ENCODE results near the gene APOB. TPM values are rescaled to one million over a fixed set of nuclear protein-coding genes. Genes with fewer than 3 reads are reported as not detected.

Gene APOB
- total and polyA plus RNA-seq, 2 of the 13 experiments (the other 11 are each of a cell fraction or from before 2014, with no cell fraction given) = 1,569 to 2,515 TPM

DNA sequence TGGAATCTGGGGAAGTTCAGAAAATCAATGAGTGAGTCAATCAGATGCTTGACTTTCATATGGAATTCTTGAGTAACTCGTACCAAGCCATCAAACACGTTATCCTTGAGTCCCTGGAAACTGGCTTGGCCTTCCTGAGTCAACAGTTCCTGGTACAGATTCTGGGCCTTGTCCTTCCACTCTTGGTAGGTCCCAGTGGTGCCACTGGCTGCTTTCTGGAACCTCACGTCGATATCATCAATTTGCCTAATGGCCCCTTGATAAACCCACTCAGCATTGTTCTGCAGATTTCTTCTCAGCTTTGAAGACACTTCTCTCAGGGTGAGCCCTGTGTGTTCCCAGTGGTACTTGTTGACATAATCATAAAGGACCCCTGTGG, 41.1 kb downstream of the APOB start (continued):
- TF ChIP-seq ZNF484 (CRISPR knock-in tag; IDR thresholded peaks at IDR 0.05; ENCODE audit: borderline replicate concordance, low read depth) (no peak), ZNF335 (CRISPR knock-in tag; IDR thresholded peaks at IDR 0.05) (no peak), ZNF75D (CRISPR knock-in tag; IDR thresholded peaks at IDR 0.05; ENCODE audit: borderline replicate concordance) (0 out of 2 replicates have a peak, but pooled peaks have one; percentile 26), HNRNPLL (IDR thresholded peaks at IDR 0.05; ENCODE audit: low read depth, low read length, poor library complexity, severe bottlenecking) (no peak), MEF2D (CRISPR knock-in tag; IDR thresholded peaks at IDR 0.05) (no peak), IKZF4 (CRISPR knock-in tag; IDR thresholded peaks at IDR 0.05; ENCODE audit: borderline replicate concordance, low read depth, not compliant biosample characterization) (no peak), ZNF543 (CRISPR knock-in tag; IDR thresholded peaks at IDR 0.05) (no peak), DMAP1 (CRISPR knock-in tag; IDR thresholded peaks at IDR 0.05) (no peak), TOPORS (CRISPR knock-in tag; IDR thresholded peaks at IDR 0.05) (no peak), BRD4 (CRISPR knock-in tag; IDR thresholded peaks at IDR 0.05) (no peak), RBFOX2 (IDR thresholded peaks at IDR 0.05; ENCODE audit: low read depth, low read length) (no peak), ZNF720 (CRISPR knock-in tag; IDR thresholded peaks at IDR 0.05) (0 out of 2 replicates have a peak, but pooled peaks have one; percentile 67), ZNF138 (CRISPR knock-in tag; IDR thresholded peaks at IDR 0.05; ENCODE audit: low read depth) (no peak), FOSL1 (CRISPR knock-in tag; IDR thresholded peaks at IDR 0.05; ENCODE audit: borderline replicate concordance) (no peak), SNAPC2 (CRISPR knock-in tag; IDR thresholded peaks at IDR 0.05) (0 out of 2 replicates have a peak, but pooled peaks have one; percentile 38), SMAD9 (CRISPR knock-in tag; IDR thresholded peaks at IDR 0.05) (0 out of 2 replicates have a peak, but pooled peaks have one; percentile 9)
- TF ChIP-seq, protein P1, sequence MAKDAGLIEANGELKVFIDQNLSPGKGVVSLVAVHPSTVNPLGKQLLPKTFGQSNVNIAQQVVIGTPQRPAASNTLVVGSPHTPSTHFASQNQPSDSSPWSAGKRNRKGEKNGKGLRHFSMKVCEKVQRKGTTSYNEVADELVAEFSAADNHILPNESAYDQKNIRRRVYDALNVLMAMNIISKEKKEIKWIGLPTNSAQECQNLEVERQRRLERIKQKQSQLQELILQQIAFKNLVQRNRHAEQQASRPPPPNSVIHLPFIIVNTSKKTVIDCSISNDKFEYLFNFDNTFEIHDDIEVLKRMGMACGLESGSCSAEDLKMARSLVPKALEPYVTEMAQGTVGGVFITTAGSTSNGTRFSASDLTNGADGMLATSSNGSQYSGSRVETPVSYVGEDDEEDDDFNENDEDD (CRISPR knock-in tag; IDR thresholded peaks at IDR 0.05; ENCODE audit: borderline replicate concordance) = no peak
- TF ChIP-seq, protein P2, sequence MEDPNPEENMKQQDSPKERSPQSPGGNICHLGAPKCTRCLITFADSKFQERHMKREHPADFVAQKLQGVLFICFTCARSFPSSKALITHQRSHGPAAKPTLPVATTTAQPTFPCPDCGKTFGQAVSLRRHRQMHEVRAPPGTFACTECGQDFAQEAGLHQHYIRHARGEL (CRISPR knock-in tag; IDR thresholded peaks at IDR 0.05) = no peak
- TF ChIP-seq, protein P3, sequence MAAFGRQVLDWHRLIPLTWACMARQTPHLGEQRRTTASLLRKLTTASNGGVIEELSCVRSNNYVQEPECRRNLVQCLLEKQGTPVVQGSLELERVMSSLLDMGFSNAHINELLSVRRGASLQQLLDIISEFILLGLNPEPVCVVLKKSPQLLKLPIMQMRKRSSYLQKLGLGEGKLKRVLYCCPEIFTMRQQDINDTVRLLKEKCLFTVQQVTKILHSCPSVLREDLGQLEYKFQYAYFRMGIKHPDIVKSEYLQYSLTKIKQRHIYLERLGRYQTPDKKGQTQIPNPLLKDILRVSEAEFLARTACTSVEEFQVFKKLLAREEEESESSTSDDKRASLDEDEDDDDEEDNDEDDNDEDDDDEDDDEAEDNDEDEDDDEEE (CRISPR knock-in tag; IDR thresholded peaks at IDR 0.05) = no peak
- TF ChIP-seq, protein P4, sequence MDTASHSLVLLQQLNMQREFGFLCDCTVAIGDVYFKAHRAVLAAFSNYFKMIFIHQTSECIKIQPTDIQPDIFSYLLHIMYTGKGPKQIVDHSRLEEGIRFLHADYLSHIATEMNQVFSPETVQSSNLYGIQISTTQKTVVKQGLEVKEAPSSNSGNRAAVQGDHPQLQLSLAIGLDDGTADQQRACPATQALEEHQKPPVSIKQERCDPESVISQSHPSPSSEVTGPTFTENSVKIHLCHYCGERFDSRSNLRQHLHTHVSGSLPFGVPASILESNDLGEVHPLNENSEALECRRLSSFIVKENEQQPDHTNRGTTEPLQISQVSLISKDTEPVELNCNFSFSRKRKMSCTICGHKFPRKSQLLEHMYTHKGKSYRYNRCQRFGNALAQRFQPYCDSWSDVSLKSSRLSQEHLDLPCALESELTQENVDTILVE (CRISPR knock-in tag; IDR thresholded peaks at IDR 0.05) = no peak
- TF ChIP-seq, protein P5, sequence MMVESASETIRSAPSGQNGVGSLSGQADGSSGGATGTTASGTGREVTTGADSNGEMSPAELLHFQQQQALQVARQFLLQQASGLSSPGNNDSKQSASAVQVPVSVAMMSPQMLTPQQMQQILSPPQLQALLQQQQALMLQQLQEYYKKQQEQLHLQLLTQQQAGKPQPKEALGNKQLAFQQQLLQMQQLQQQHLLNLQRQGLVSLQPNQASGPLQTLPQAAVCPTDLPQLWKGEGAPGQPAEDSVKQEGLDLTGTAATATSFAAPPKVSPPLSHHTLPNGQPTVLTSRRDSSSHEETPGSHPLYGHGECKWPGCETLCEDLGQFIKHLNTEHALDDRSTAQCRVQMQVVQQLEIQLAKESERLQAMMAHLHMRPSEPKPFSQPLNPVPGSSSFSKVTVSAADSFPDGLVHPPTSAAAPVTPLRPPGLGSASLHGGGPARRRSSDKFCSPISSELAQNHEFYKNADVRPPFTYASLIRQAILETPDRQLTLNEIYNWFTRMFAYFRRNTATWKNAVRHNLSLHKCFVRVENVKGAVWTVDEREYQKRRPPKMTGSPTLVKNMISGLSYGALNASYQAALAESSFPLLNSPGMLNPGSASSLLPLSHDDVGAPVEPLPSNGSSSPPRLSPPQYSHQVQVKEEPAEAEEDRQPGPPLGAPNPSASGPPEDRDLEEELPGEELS (CRISPR knock-in tag; IDR thresholded peaks at IDR 0.05) = no peak
- TF ChIP-seq, protein P6, sequence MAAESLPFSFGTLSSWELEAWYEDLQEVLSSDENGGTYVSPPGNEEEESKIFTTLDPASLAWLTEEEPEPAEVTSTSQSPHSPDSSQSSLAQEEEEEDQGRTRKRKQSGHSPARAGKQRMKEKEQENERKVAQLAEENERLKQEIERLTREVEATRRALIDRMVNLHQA (CRISPR knock-in tag; IDR thresholded peaks at IDR 0.05) = no peak
- TF ChIP-seq, protein P7, sequence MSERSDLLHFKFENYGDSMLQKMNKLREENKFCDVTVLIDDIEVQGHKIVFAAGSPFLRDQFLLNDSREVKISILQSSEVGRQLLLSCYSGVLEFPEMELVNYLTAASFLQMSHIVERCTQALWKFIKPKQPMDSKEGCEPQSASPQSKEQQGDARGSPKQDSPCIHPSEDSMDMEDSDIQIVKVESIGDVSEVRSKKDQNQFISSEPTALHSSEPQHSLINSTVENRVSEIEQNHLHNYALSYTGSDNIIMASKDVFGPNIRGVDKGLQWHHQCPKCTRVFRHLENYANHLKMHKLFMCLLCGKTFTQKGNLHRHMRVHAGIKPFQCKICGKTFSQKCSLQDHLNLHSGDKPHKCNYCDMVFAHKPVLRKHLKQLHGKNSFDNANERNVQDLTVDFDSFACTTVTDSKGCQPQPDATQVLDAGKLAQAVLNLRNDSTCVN (CRISPR knock-in tag; IDR thresholded peaks at IDR 0.05; ENCODE audit: borderline replicate concordance) = no peak

All from HepG2 (cell line).